ENCODE data around the gene HEY2. TPM values are rescaled to one million over a fixed set of nuclear protein-coding genes. Genes with fewer than 3 reads are reported as not detected.

The HEY2 gene
- total RNA-seq (1 to 10 TPM; 1.0 to 1.4 TPM), polyA plus RNA-seq (1 to 10 TPM; 1.4 to 2.0 TPM)

DNA sequence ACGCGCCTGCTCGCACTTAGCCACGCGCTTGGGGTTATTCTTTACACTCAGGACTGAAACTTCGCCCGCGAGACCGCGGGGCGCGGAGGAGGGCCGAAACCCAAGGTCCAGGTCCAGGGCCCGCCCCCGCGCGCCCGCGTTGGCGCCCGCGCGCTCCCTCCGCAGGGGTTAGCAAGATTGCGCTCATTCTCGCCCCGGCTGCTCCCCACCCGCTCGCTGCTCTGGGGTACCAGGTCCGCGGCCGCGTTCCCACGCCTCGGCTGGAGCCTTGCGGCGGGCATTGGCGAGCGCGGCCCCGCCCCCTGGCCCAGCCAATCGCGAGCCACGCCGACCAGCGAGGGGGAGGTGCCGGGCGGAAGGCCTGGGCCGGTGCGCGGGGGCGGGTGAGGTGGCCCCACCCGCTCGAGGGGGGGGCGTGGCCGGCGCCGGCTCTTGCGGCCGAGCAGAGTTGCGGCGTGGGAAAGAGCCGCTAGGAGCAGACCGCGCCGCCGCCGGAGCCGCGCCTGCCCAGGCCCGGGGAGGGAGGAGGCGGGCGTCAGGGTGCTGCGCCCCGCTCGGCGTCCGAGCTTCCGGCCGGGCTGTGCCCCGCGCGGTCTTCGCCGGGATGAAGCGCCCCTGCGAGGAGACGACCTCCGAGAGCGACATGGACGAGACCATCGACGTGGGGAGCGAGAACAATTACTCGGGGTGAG is at the start of gene HEY2:
Gene HEY2 (plus strand): TSS at position 460 of the 692 bp plus-strand sequence. CDS start 145 bp downstream, at position 605.
- peak within 1 kb of the TSS; percentile 84 to 100 for H3K9ac ChIP-seq (ENCODE audit: low read depth in 1 of 2, low read length in 2 of 2)
- TF ChIP-seq HNF4G (IDR thresholded peaks at IDR 0.05): peak; percentile 55
- TF ChIP-seq EGR1 (IDR thresholded peaks at IDR 0.05; ENCODE audit: low read depth in 2 of 2): peak; percentile 79 to 96
- TF ChIP-seq TAF1 (conservative IDR thresholded peaks at IDR 0.05): no peak
- TF ChIP-seq HNF4A (conservative IDR thresholded peaks at IDR 0.05): peak; percentile 67 to 77
- TF ChIP-seq NR2F2 (IDR thresholded peaks at IDR 0.05): no peak
- TF ChIP-seq, protein P1, sequence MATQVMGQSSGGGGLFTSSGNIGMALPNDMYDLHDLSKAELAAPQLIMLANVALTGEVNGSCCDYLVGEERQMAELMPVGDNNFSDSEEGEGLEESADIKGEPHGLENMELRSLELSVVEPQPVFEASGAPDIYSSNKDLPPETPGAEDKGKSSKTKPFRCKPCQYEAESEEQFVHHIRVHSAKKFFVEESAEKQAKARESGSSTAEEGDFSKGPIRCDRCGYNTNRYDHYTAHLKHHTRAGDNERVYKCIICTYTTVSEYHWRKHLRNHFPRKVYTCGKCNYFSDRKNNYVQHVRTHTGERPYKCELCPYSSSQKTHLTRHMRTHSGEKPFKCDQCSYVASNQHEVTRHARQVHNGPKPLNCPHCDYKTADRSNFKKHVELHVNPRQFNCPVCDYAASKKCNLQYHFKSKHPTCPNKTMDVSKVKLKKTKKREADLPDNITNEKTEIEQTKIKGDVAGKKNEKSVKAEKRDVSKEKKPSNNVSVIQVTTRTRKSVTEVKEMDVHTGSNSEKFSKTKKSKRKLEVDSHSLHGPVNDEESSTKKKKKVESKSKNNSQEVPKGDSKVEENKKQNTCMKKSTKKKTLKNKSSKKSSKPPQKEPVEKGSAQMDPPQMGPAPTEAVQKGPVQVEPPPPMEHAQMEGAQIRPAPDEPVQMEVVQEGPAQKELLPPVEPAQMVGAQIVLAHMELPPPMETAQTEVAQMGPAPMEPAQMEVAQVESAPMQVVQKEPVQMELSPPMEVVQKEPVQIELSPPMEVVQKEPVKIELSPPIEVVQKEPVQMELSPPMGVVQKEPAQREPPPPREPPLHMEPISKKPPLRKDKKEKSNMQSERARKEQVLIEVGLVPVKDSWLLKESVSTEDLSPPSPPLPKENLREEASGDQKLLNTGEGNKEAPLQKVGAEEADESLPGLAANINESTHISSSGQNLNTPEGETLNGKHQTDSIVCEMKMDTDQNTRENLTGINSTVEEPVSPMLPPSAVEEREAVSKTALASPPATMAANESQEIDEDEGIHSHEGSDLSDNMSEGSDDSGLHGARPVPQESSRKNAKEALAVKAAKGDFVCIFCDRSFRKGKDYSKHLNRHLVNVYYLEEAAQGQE (IDR thresholded peaks at IDR 0.05): peak; percentile 59
- peak; percentile 28 for TF ChIP-seq FOXA1 (IDR thresholded peaks at IDR 0.05)
- peak; percentile 61 for TF ChIP-seq SP1 (IDR thresholded peaks at IDR 0.05)
- TF ChIP-seq, protein P2, sequence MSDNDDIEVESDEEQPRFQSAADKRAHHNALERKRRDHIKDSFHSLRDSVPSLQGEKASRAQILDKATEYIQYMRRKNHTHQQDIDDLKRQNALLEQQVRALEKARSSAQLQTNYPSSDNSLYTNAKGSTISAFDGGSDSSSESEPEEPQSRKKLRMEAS (IDR thresholded peaks at IDR 0.05): no peak
- H3K36me3 ChIP-seq (ENCODE audit: control insufficient read depth in 4 of 4, insufficient read depth in 3 of 4, low read depth in 1 of 4, low read length in 3 of 4): no peaks in the 10 kb centered on the region
- H3K4me3 ChIP-seq (ENCODE audit: low read depth in 1 of 3, low read length in 3 of 3): peak within 1 kb of the TSS; percentile 68 to 93 (median 91)
- peak; percentile 93 for DNase-seq (ENCODE audit: low spot score)
- no peaks in the 10 kb centered on the region for H3K9me3 ChIP-seq (ENCODE audit: control insufficient read depth in 4 of 4, low read length in 3 of 4)
- no peaks in the 10 kb centered on the region for H3K27me3 ChIP-seq (ENCODE audit: control insufficient read depth in 4 of 4, insufficient read depth in 4 of 4, low read length in 3 of 4)
- under 1% methylated on average over 95 of the region's 95 CpGs for WGBS
- peak within 1 kb of the TSS; percentile 91 to 97 for H3K27ac ChIP-seq (ENCODE audit: low read depth in 1 of 2, low read length in 2 of 2)
- peaks cover 0 to 56% (median 34%) of the 10 kb centered on the region in 4 donors for H3K4me1 ChIP-seq (ENCODE audit: control insufficient read depth in 4 of 4, insufficient read depth in 4 of 4, low read length in 3 of 4)

DNA sequence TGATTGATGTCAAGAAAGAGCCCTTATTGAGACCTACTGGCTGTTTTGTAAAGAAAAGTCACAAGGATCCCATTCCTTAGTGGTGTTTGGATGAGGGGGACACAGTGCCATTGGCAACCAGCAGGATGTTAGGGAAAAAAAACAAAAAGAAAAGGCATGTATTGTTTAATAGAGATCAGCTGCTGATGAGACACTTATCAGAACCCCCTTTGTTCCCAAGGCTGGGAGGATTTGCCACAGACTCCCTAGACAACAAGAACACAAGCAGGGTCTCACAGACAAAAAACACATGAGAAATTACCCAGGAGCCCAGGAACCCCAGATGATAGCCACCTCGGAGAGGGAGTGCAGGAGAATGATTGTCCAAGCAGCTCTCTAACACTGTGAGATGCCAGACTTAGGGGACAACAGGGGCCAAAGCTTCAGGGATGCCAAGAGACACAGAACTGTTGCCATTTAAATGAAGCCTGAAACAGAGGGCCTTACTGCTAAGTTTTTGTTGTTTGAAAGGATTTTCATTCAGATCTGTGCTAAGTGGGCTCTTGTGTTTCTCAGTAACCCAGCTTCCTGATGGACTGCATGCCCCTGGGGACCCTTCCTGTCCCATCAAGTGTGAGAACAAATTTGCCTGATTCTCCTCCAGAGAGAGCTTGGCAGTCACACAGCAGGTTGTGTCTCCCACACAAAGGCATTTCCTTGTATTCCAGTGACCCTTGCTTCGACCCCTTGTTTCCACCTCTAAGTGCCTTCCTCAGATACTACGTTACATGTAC is 48.7 kb upstream of the HEY2 start:
- Histone ChIP-seq H3K36me3 (ENCODE audit: control insufficient read depth in 4 of 4, insufficient read depth in 3 of 4, low read depth in 1 of 4, low read length in 3 of 4) (no peaks in the 10 kb centered on the region), H3K4me1 (ENCODE audit: control insufficient read depth in 4 of 4, insufficient read depth in 4 of 4, low read length in 3 of 4) (peaks cover 0 to 5% (median 4%) of the 10 kb centered on the region in 4 donors), H3K27ac (ENCODE audit: low read depth in 1 of 2, low read length in 2 of 2) (no peak overlapping the region), H3K9ac (ENCODE audit: low read depth in 1 of 2, low read length in 2 of 2) (no peak overlapping the region), H3K27me3 (ENCODE audit: control insufficient read depth in 4 of 4, insufficient read depth in 4 of 4, low read length in 3 of 4) (no peaks in the 10 kb centered on the region), H3K4me3 (ENCODE audit: low read depth in 1 of 3, low read length in 3 of 3) (no peak overlapping the region), H3K9me3 (ENCODE audit: control insufficient read depth in 4 of 4, low read length in 3 of 4) (no peaks in the 10 kb centered on the region)
- 87% methylated on average over 3 of the region's 3 CpGs for WGBS
- DNase-seq (ENCODE audit: low spot score): no peak
- TF ChIP-seq, protein P1 (IDR thresholded peaks at IDR 0.05): no peak
- TF ChIP-seq EGR1 (IDR thresholded peaks at IDR 0.05; ENCODE audit: low read depth in 2 of 2) (no peak), JUND (IDR thresholded peaks at IDR 0.05) (no peak), YY1 (IDR thresholded peaks at IDR 0.05) (no peak), RAD21 (IDR thresholded peaks at IDR 0.05) (no peak), GABPA (IDR thresholded peaks at IDR 0.05 in 1 of 2, conservative IDR thresholded peaks at IDR 0.05 in 1 of 2) (no peak), NR2F2 (IDR thresholded peaks at IDR 0.05) (no peak), HNF4G (IDR thresholded peaks at IDR 0.05) (no peak), TAF1 (conservative IDR thresholded peaks at IDR 0.05) (no peak), HNF4A (conservative IDR thresholded peaks at IDR 0.05) (no peak), RXRA (IDR thresholded peaks at IDR 0.05) (no peak), FOXA2 (IDR thresholded peaks at IDR 0.05) (no peak), SP1 (IDR thresholded peaks at IDR 0.05) (no peak)
- TF ChIP-seq, protein P3, sequence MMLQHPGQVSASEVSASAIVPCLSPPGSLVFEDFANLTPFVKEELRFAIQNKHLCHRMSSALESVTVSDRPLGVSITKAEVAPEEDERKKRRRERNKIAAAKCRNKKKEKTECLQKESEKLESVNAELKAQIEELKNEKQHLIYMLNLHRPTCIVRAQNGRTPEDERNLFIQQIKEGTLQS (IDR thresholded peaks at IDR 0.05): no peak
- TF ChIP-seq, protein P4, sequence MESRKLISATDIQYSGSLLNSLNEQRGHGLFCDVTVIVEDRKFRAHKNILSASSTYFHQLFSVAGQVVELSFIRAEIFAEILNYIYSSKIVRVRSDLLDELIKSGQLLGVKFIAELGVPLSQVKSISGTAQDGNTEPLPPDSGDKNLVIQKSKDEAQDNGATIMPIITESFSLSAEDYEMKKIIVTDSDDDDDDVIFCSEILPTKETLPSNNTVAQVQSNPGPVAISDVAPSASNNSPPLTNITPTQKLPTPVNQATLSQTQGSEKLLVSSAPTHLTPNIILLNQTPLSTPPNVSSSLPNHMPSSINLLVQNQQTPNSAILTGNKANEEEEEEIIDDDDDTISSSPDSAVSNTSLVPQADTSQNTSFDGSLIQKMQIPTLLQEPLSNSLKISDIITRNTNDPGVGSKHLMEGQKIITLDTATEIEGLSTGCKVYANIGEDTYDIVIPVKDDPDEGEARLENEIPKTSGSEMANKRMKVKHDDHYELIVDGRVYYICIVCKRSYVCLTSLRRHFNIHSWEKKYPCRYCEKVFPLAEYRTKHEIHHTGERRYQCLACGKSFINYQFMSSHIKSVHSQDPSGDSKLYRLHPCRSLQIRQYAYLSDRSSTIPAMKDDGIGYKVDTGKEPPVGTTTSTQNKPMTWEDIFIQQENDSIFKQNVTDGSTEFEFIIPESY (IDR thresholded peaks at IDR 0.05): no peak
- TF ChIP-seq, protein P2 (IDR thresholded peaks at IDR 0.05): no peak

Data from liver (tissue), 9 donors.